Trophoblast cell (in vitro differentiated cells and primary cell): ENCODE results near the gene CDC14C. TPM values are rescaled to one million over a fixed set of nuclear protein-coding genes. Genes with fewer than 3 reads are reported as not detected.

Source experiments
- DNase-seq, 2 donors: peaks; one replicate each; pipeline ENCODE4 v3.0.0-alpha.2; 2016
- H2AFZ ChIP-seq: 2 replicates; pipeline ENCODE4 v1.6.1; 2013; ENCODE audit warnings: low read length, moderate library complexity, mild to moderate bottlenecking; ENCODE audit not compliant: insufficient read depth, poor library complexity
- H2AK5ac ChIP-seq: 2 replicates; pipeline ENCODE4 v1.6.1; 2013; ENCODE audit warnings: mild to moderate bottlenecking, low read length
- H2BK120ac ChIP-seq: 2 replicates; pipeline ENCODE4 v1.6.1; 2013; ENCODE audit warnings: low read length, mild to moderate bottlenecking, moderate library complexity; ENCODE audit not compliant: insufficient read depth, poor library complexity
- H2BK12ac ChIP-seq: 2 replicates; pipeline ENCODE4 v1.6.1; 2013; ENCODE audit warnings: mild to moderate bottlenecking, low read length, moderate library complexity
- H2BK5ac ChIP-seq: 2 replicates; pipeline ENCODE4 v1.6.1; 2013; ENCODE audit warnings: low read length, low read depth, moderate library complexity, mild to moderate bottlenecking; ENCODE audit not compliant: poor library complexity
- H3K14ac ChIP-seq: 2 replicates; pipeline ENCODE4 v1.6.1; 2013; ENCODE audit warnings: mild to moderate bottlenecking, low read length
- H3K18ac ChIP-seq: 2 replicates; pipeline ENCODE4 v1.6.1; 2013; ENCODE audit warnings: mild to moderate bottlenecking, low read length
- H3K23ac ChIP-seq: 2 replicates; pipeline ENCODE4 v1.6.1; 2013; ENCODE audit warnings: low read length
- H3K27ac ChIP-seq: 2 replicates; pipeline ENCODE4 v1.5.1; 2013; ENCODE audit warnings: low read depth, mild to moderate bottlenecking, inconsistent platforms, low read length, moderate library complexity
- H3K27me3 ChIP-seq: 2 replicates; pipeline ENCODE4 v1.6.1; 2013; ENCODE audit warnings: inconsistent platforms, mild to moderate bottlenecking, low read length, moderate library complexity; ENCODE audit not compliant: insufficient read depth
- H3K36me3 ChIP-seq, 2 experiments: 1 replicate in 1 of 2; 2 replicates in 1 of 2; pipeline ENCODE4 v1.6.1; 2013; ENCODE audit warnings: low read length in 2 of 2, mild to moderate bottlenecking in 2 of 2, moderate library complexity in 1 of 2; ENCODE audit not compliant: insufficient read depth in 2 of 2, control insufficient read depth in 1 of 2
- H3K4ac ChIP-seq: 2 replicates; pipeline ENCODE4 v1.6.1; 2013; ENCODE audit warnings: low read depth, mild to moderate bottlenecking, low read length, moderate library complexity
- H3K4me1 ChIP-seq, 2 experiments: 1 replicate in 1 of 2; 2 replicates in 1 of 2; pipeline ENCODE4 v1.6.1; 2013; ENCODE audit warnings: low read length in 2 of 2, mild to moderate bottlenecking in 2 of 2, moderate library complexity in 1 of 2; ENCODE audit not compliant: insufficient read depth in 2 of 2, control insufficient read depth in 1 of 2
- H3K4me2 ChIP-seq: 2 replicates; pipeline ENCODE4 v1.6.1; 2013; ENCODE audit warnings: inconsistent platforms, mild to moderate bottlenecking, low read length, moderate library complexity
- H3K4me3 ChIP-seq: 2 replicates; pipeline ENCODE4 v1.5.1; 2013; ENCODE audit warnings: mild to moderate bottlenecking, low read depth, low read length, inconsistent platforms
- H3K79me1 ChIP-seq: one replicate; pipeline ENCODE4 v1.6.1; 2013; ENCODE audit warnings: low read length
- H3K79me2 ChIP-seq: 2 replicates; pipeline ENCODE4 v1.6.1; 2013; ENCODE audit warnings: low read length, mild to moderate bottlenecking; ENCODE audit not compliant: control insufficient read depth, insufficient read depth, poor library complexity
- H3K9ac ChIP-seq: 2 replicates; pipeline ENCODE4 v1.6.1; 2013; ENCODE audit warnings: mild to moderate bottlenecking, low read length
- H3K9me3 ChIP-seq: 2 replicates; pipeline ENCODE4 v1.6.1; 2013; ENCODE audit warnings: low read depth, mild to moderate bottlenecking, control low read depth, inconsistent platforms, low read length; ENCODE audit not compliant: insufficient read depth
- H4K12ac ChIP-seq: 2 replicates; pipeline ENCODE4 v1.6.1; 2013; ENCODE audit warnings: low read depth, mild to moderate bottlenecking, low read length, moderate library complexity
- H4K8ac ChIP-seq: 2 replicates; pipeline ENCODE4 v1.6.1; 2013; ENCODE audit warnings: low read depth, mild to moderate bottlenecking, low read length, moderate library complexity
- H4K91ac ChIP-seq: one replicate; pipeline ENCODE4 v1.6.1; 2013; ENCODE audit warnings: low read depth, mild to moderate bottlenecking, low read length, moderate library complexity
- WGBS: extraction: QIAGEN DNeasy Blood & Tissue Kit; methylation state at CpG from one replicate; pipeline ENCODE4 v1.1.7; 2013; ENCODE audit warnings: missing lambda C conversion rate; ENCODE audit not compliant: insufficient read length, insufficient coverage; ENCODE audit errors: extremely low coverage; 5-methylcytosine and 5-hydroxymethylcytosine counted together
- polyA plus RNA-seq: library from polyadenylated mRNA; stranded (reverse); fragments of 200-250 nt; gene quantifications from 2 replicates; pipeline ENCODE4 v1.2.3, GENCODE V29; 2013

Gene CDC14C
- polyA plus RNA-seq, result not detected in 2 replicates

DNA sequence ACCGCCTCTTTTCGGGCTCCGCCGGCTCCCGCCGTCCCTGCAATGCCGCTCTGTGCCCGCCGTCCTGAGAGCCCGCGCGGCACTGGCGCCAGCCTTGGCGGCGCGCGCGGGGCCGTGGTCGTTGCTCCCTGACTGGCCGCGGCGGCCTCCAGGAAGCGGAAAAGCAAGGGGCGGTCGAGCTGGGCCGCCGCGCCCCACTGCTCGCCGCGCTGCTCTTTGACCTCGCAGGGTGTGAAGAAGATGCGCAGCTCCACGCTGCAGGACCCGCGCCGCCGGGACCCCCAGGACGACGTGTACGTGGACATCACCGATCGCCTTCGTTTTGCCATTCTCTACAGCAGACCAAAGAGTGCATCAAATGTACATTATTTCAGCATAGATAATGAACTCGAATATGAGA lies at the start of gene CDC14C:
Gene CDC14C, plus strand, starts transcription at position 115 of the 400 bp plus-strand sequence. Its CDS starts 126 bp downstream, at position 241.
- no peak within 1 kb of the TSS for H3K23ac ChIP-seq
- no peak within 1 kb of the TSS for H2AK5ac ChIP-seq
- H3K4me2 ChIP-seq, result no peak within 1 kb of the TSS
- H3K18ac ChIP-seq, result no peak within 1 kb of the TSS
- H3K36me3 ChIP-seq, result no peaks in the 10 kb centered on the region
- no peak within 1 kb of the TSS for H3K14ac ChIP-seq
- no peak within 1 kb of the TSS for H4K8ac ChIP-seq
- no peak within 1 kb of the TSS for H3K27ac ChIP-seq
- no peaks in the 10 kb centered on the region for H3K9me3 ChIP-seq
- no CpG with 5 or more reads among the region's 46 CpGs for WGBS
- no peak within 1 kb of the TSS for H3K9ac ChIP-seq
- H3K27me3 ChIP-seq, result no peaks in the 10 kb centered on the region
- H3K4ac ChIP-seq, result no peak within 1 kb of the TSS
- H4K12ac ChIP-seq, result no peak within 1 kb of the TSS
- no peaks in the 10 kb centered on the region for H3K79me1 ChIP-seq
- H2AFZ ChIP-seq, result no peak within 1 kb of the TSS
- H4K91ac ChIP-seq, result no peak within 1 kb of the TSS
- no peak within 1 kb of the TSS for H3K4me3 ChIP-seq
- H2BK120ac ChIP-seq, result no peak within 1 kb of the TSS
- H3K79me2 ChIP-seq, result no peaks in the 10 kb centered on the region
- no peaks in the 10 kb centered on the region for H3K4me1 ChIP-seq
- no peak within 1 kb of the TSS for H2BK5ac ChIP-seq
- no peak within 1 kb of the TSS for H2BK12ac ChIP-seq
- no peak for DNase-seq

DNA sequence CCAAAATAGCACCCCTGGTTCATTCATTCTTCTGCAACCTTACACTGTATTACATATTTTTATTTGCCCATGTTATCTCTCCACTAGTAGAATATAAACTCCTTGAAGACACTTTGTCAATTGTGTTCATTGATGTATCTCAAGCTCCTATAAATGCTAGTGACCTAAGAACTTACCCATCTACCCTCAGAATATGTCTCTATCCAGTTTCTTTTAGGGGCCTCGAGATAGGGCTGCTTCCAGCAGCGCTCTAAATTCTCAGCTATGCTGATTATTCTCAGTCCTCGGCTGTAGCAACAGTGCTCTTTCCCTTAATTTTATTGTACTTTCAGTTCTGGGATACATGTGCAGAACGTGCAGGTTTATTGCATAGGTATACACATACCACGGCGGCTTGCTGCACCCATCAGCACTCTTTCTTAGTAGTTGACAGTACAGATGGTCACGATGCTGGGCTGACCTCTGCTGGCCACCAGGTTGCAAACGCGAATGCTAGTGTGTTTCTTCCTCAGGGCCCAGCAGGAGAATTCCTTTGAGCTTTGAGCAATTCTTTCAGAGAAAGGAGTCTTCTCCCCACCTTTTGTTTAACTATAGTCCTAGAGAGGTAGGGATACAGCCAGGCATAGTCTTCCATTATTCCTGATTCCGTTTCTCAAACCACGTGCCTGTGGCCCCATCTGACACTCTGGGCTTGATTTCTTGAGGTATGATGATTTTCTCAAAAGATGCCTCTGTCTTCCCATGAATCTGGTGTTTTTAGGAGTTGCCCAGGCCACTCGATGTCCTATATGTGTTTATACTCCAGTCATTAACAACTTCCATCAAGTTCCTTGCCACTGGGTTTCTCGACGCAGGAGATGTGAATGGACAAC lies 49.1 kb upstream of the CDC14C start:
- Histone ChIP-seq H3K9ac (no peak overlapping the region), H4K12ac (no peak overlapping the region), H3K36me3 (no peaks in the 10 kb centered on the region), H3K23ac (no peak overlapping the region), H2BK120ac (no peak overlapping the region), H3K27me3 (no peaks in the 10 kb centered on the region), H3K4ac (no peak overlapping the region), H2AFZ (no peak overlapping the region), H3K79me2 (no peaks in the 10 kb centered on the region), H4K8ac (no peak overlapping the region), H3K79me1 (no peaks in the 10 kb centered on the region), H2BK5ac (no peak overlapping the region), H3K18ac (no peak overlapping the region), H3K4me2 (no peak overlapping the region), H4K91ac (no peak overlapping the region), H3K4me3 (no peak overlapping the region), H2AK5ac (no peak overlapping the region), H2BK12ac (no peak overlapping the region), H3K4me1 (no peaks in the 10 kb centered on the region), H3K27ac (no peak overlapping the region), H3K14ac (no peak overlapping the region), H3K9me3 (peaks cover 2% of the 10 kb centered on the region)
- DNase-seq, result peak; percentile 50
- WGBS, result no CpG with 5 or more reads among the region's 14 CpGs

DNA sequence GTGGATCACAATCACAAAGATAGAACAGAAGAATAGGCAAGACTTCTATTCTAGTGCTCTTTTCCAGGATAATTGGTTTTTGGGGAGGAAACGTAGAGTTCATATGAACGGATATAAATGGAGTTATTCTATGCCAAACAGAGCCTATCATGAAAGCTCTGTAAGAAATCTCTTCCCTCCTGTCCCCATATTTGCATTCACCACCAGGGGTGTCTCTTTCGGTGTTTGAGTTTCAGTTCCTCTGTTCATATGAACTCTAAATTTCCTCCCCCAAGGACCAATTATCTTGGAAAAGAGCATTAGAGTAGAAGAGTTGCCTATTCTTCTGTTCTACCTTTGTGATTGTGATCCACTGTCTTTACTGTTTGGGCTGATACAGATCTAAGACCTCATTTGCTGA lies 48.3 kb upstream of the CDC14C start:
- Histone ChIP-seq H2BK120ac (no peak overlapping the region), H2AFZ (no peak overlapping the region), H3K4me2 (no peak overlapping the region), H3K79me1 (no peaks in the 10 kb centered on the region), H4K8ac (no peak overlapping the region), H3K23ac (no peak overlapping the region), H2BK12ac (no peak overlapping the region), H3K27me3 (no peaks in the 10 kb centered on the region), H3K27ac (no peak overlapping the region), H3K4me1 (no peaks in the 10 kb centered on the region), H3K79me2 (no peaks in the 10 kb centered on the region), H3K4me3 (no peak overlapping the region), H4K12ac (no peak overlapping the region), H3K9ac (no peak overlapping the region), H2BK5ac (no peak overlapping the region), H3K14ac (no peak overlapping the region), H3K18ac (no peak overlapping the region), H2AK5ac (no peak overlapping the region), H4K91ac (no peak overlapping the region), H3K4ac (no peak overlapping the region), H3K9me3 (peaks cover 2% of the 10 kb centered on the region), H3K36me3 (no peaks in the 10 kb centered on the region)
- no peak for DNase-seq
- WGBS, result no CpG with 5 or more reads among the region's 3 CpGs

DNA sequence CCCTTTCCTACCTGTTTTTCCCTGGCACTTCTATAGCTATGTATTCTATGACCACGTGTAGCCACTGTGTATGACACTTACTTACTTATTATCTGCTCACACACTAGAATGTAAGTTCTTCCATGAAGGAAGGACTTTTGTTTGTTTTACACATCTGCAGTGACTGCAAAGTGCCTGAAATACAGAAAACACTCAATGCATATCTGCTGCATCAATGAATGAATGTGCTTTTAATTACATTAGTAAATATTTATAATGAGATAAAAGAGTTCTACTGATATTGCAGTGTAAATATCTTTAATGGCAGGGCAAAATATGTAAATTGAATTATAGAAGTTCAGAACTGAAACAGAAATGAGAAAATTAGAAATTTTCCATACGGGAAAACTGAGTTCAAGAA lies 43.5 kb upstream of the CDC14C start:
- Histone ChIP-seq H2BK120ac (no peak overlapping the region), H3K79me2 (no peaks in the 10 kb centered on the region), H2AK5ac (no peak overlapping the region), H3K18ac (no peak overlapping the region), H2BK5ac (no peak overlapping the region), H3K27ac (no peak overlapping the region), H4K12ac (no peak overlapping the region), H4K8ac (no peak overlapping the region), H3K27me3 (no peaks in the 10 kb centered on the region), H3K23ac (no peak overlapping the region), H3K79me1 (no peaks in the 10 kb centered on the region), H3K9ac (no peak overlapping the region), H3K4me2 (no peak overlapping the region), H2BK12ac (no peak overlapping the region), H3K4me1 (no peaks in the 10 kb centered on the region), H3K9me3 (peaks cover 2% of the 10 kb centered on the region), H2AFZ (no peak overlapping the region), H3K14ac (no peak overlapping the region), H3K4me3 (no peak overlapping the region), H3K36me3 (no peaks in the 10 kb centered on the region), H4K91ac (no peak overlapping the region), H3K4ac (no peak overlapping the region)
- WGBS, result no CpG with 5 or more reads among the region's 2 CpGs
- no peak for DNase-seq
